Glutamatergic neuron (in vitro differentiated cells): Measurements from ENCODE around the gene PCDH9. TPM values are rescaled to one million over a fixed set of nuclear protein-coding genes. Genes with fewer than 3 reads are reported as not detected.

Source experiments
- DNase-seq: peaks from one replicate; pipeline ENCODE4 v3.0.0; 2022
- H3K27ac Mint-ChIP-seq: one replicate; pipeline ENCODE4 v1.8.0; 2020; ENCODE audit warnings: mild to moderate bottlenecking, mixed read lengths, inconsistent platforms; ENCODE audit not compliant: unreplicated experiment
- H3K27me3 Mint-ChIP-seq: one replicate; pipeline ENCODE4 v1.8.0; 2020; ENCODE audit warnings: mild to moderate bottlenecking, moderate library complexity, mixed read lengths, inconsistent platforms; ENCODE audit not compliant: unreplicated experiment
- H3K36me3 Mint-ChIP-seq: one replicate; pipeline ENCODE4 v1.8.0; 2020; ENCODE audit warnings: mild to moderate bottlenecking, mixed read lengths, inconsistent platforms; ENCODE audit not compliant: unreplicated experiment
- H3K4me1 Mint-ChIP-seq: one replicate; pipeline ENCODE4 v1.8.0; 2020; ENCODE audit warnings: mild to moderate bottlenecking, low read depth, mixed read lengths, inconsistent platforms; ENCODE audit not compliant: unreplicated experiment
- H3K4me3 Mint-ChIP-seq: one replicate; pipeline ENCODE4 v1.8.0; 2020; ENCODE audit warnings: mild to moderate bottlenecking, mixed read lengths, inconsistent platforms; ENCODE audit not compliant: unreplicated experiment
- H3K9me3 Mint-ChIP-seq: one replicate; pipeline ENCODE4 v1.8.0; 2020; ENCODE audit warnings: mild to moderate bottlenecking, moderate library complexity, mixed read lengths, inconsistent platforms; ENCODE audit not compliant: unreplicated experiment
- CTCF ChIP-seq: fragments of 200-600 bp; sonication (generic); IDR thresholded peaks from one replicate; pipeline ENCODE4 v1.5.0; 2021; ENCODE audit not compliant: partially characterized antibody, unreplicated experiment
- total RNA-seq: library from RNA; stranded (reverse); fragmentation: NEBNext Ultra II Directional; extraction: Animal tissue kit (Norgen Biotek cat#: 25700); gene quantifications from one replicate; pipeline ENCODE4 v1.2.1, GENCODE V29; 2021; ENCODE audit not compliant: unreplicated experiment

The PCDH9 gene
- total RNA-seq, 1 donor from 2014 or later: 43.3 TPM

GRCh38 chr13:67063036-67063435 lies 167.1 kb downstream of the PCDH9 start:
- H3K27ac Mint-ChIP-seq: peak overlapping the region; percentile 43
- DNase-seq: no peak
- no peak overlapping the region for H3K4me3 Mint-ChIP-seq
- peaks cover 31% of the 10 kb centered on the region for H3K4me1 Mint-ChIP-seq
- peaks cover 13% of the 10 kb centered on the region for H3K9me3 Mint-ChIP-seq
- H3K36me3 Mint-ChIP-seq: no peaks in the 10 kb centered on the region
- H3K27me3 Mint-ChIP-seq: peaks cover 2% of the 10 kb centered on the region
- TF ChIP-seq CTCF: no peak

- Mint-ChIP-seq H3K4me3 (no peak overlapping the region), H3K36me3 (no peaks in the 10 kb centered on the region), H3K27me3 (peaks cover 2% of the 10 kb centered on the region), H3K4me1 (peaks cover 33% of the 10 kb centered on the region), H3K27ac (no peak overlapping the region), H3K9me3 (peaks cover 13% of the 10 kb centered on the region)
- no peak for TF ChIP-seq CTCF
- DNase-seq: no peak
These were observed 168.0 kb downstream of the PCDH9 start for GRCh38 chr13:67062160-67062559.

GRCh38 chr13:67061750-67062149 lies 168.4 kb downstream of the PCDH9 start:
- Mint-ChIP-seq H3K4me1 (peaks cover 35% of the 10 kb centered on the region), H3K36me3 (no peaks in the 10 kb centered on the region), H3K4me3 (no peak overlapping the region), H3K27ac (no peak overlapping the region), H3K27me3 (peaks cover 2% of the 10 kb centered on the region), H3K9me3 (peaks cover 13% of the 10 kb centered on the region)
- no peak for DNase-seq
- no peak for TF ChIP-seq CTCF

GRCh38 chr13:67052550-67053490 lies 177.3 kb downstream of the PCDH9 start:
- Mint-ChIP-seq H3K27me3 (peaks cover 3% of the 10 kb centered on the region), H3K27ac (peak overlapping the region; percentile 64), H3K4me1 (peaks cover 36% of the 10 kb centered on the region), H3K9me3 (peaks cover 6% of the 10 kb centered on the region), H3K36me3 (no peaks in the 10 kb centered on the region), H3K4me3 (peak overlapping the region; percentile 9)
- DNase-seq: no peak
- no peak for TF ChIP-seq CTCF

GRCh38 chr13:67049744-67050143 lies 180.4 kb downstream of the PCDH9 start:
- Mint-ChIP-seq H3K9me3 (peaks cover 6% of the 10 kb centered on the region), H3K36me3 (no peaks in the 10 kb centered on the region), H3K27ac (no peak overlapping the region), H3K4me3 (no peak overlapping the region), H3K27me3 (peaks cover 4% of the 10 kb centered on the region), H3K4me1 (peaks cover 39% of the 10 kb centered on the region)
- TF ChIP-seq CTCF: no peak
- no peak for DNase-seq
